Ovary (tissue), 9 donors: ENCODE results near the gene BSN. TPM values are rescaled to one million over a fixed set of nuclear protein-coding genes. Genes with fewer than 3 reads are reported as not detected.

Experiments used
- DNase-seq, 5 donors: peaks; one replicate each; pipeline ENCODE4 v3.0.0-alpha.2; 2019 to 2020
- H3K27ac ChIP-seq, 2 donors: fragments of 200-600 bp; one replicate each; pipeline versions ENCODE4 v1.5.1 to v1.8.0; 2019 to 2022
- H3K27me3 ChIP-seq: fragments of 200-600 bp; one replicate; pipeline ENCODE4 v1.8.0; 2022
- H3K36me3 ChIP-seq: fragments of 200-600 bp; sonication (generic); one replicate; pipeline ENCODE4 v1.5.1; 2019
- H3K4me1 ChIP-seq: one replicate; pipeline ENCODE4 v1.8.1; 2013; ENCODE audit warnings: mild to moderate bottlenecking, moderate library complexity; ENCODE audit not compliant: insufficient read depth
- H3K4me3 ChIP-seq: fragments of 200-600 bp; sonication (generic); one replicate; pipeline ENCODE4 v1.5.1; 2017
- H3K9me3 ChIP-seq, 2 donors: fragments of 200-600 bp in 1 of 2; sonication (generic) in 1 of 2; one replicate each; pipeline versions ENCODE4 v1.5.1 to v1.8.1; 2013 to 2019; ENCODE audit warnings: mild to moderate bottlenecking in 1 of 2, moderate library complexity in 1 of 2
- EP300 ChIP-seq: sonication (generic); formaldehyde crosslinking; IDR thresholded peaks from one replicate; pipeline ENCODE4 v1.6.1; 2017; ENCODE audit warnings: antibody characterized with exemption
- POLR2A ChIP-seq: fragments of 450-650 bp; IDR thresholded peaks from one replicate; pipeline ENCODE4 v1.6.1; 2017; ENCODE audit warnings: antibody characterized with exemption, mild to moderate bottlenecking, moderate library complexity
- WGBS, 3 donors: extraction: QIAGEN DNeasy Blood & Tissue Kit in 1 of 3; methylation state at CpG; one replicate each; pipeline versions ENCODE4 v1.1.5 to v1.1.7; 2013 to 2017; 5-methylcytosine and 5-hydroxymethylcytosine counted together
- intact Hi-C, 4 donors: fragments of 100-400 bp; cut with DNase I; formaldehyde crosslinking; loops; one replicate each; pipeline versions ENCODE4 v1.11.0 to v1.15.1; 2022 to 2023
- polyA plus RNA-seq, 2 donors: library from polyadenylated mRNA; stranded (reverse); fragments of 200-250 nt in 1 of 2; fragments of 350-450 nt in 1 of 2; fragmentation: Illumina TruSeq in 1 of 2; extraction: RNeasy Lipid Tissue Mini Kit (QIAGEN cat#74804) in 1 of 2; gene quantifications; one replicate each; pipeline ENCODE4 v1.2.3, GENCODE V29; 2013 to 2014
- total RNA-seq, 7 donors: library from RNA; depleted of rRNA in 2 of 7; stranded (reverse); fragments of >200 nt in 2 of 7; fragmentation: NEBNext Ultra II Directional in 3 of 7; extraction: Animal tissue kit (Norgen Biotek cat#: 25700) in 3 of 7; gene quantifications; one replicate each; pipeline versions ENCODE4 v1.1.0 to v1.2.4, GENCODE V29; 2016 to 2023
- TF ChIP-seq, protein P1 (sequence below), 3 donors: fragments of 450-650 bp in 2 of 3; fragments of 200-600 bp in 1 of 3; IDR thresholded peaks; one replicate each; pipeline versions ENCODE4 v1.5.1 to v1.8.0; 2016 to 2022; ENCODE audit warnings: antibody characterized with exemption in 3 of 3, mild to moderate bottlenecking in 1 of 3
- donor health status: DM: no; HTN: no; CAD: no; lungs with moderate emphysema.
- donor health status: DM: no; HTN: no; CAD: no.
- donor health status: Bipolar disorder and iron deficiency.
- donor health status: DM: yes; HTN: yes; CAD: no.
- donor health status: DM: no; HTN: no; CAD: no.
- donor health status: DM: yes; HTN: yes; CAD: no.

BSN gene
- total and polyA plus RNA-seq, 9 donors = 0.12 to 3.5 (median 0.77) TPM

DNA sequence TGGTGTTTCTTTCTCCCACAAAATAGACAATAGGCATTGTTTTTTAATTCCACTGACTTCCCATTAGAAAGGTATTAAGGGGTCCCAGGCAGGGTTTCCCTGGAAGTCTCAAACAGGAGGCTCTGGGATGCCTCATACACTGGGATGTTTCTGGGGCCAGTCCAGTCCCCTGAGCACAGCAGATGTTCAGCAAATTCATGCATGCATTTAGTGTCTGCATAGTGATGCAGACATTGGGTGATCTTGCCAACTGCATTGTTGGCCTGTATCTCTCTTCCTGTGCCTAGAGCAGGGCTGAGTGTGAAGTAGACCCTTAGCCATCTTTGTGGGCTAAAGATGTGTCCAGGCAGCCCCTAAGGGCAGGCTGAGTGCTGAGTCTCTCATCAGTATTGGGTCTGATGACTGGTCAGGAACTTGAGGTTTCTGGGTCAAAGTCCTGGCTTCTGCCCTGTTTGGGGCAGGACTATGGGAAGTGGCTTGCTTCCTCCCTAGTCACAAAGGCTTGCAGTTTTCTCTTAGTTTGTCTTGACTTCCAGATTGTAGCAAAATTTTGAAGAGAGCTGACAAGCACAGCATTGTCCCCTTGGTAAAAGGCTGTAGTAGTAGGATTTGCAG lies 56.5 kb downstream of the BSN start:
- Histone ChIP-seq H3K4me1 (no peaks in the 10 kb centered on the region), H3K4me3 (no peak overlapping the region), H3K9me3 (no peaks in the 10 kb centered on the region), H3K27ac (no peak overlapping the region), H3K36me3 (no peaks in the 10 kb centered on the region), H3K27me3 (no peaks in the 10 kb centered on the region)
- intact Hi-C loops = no loop called here
- no peak for DNase-seq
- TF ChIP-seq, protein P1, sequence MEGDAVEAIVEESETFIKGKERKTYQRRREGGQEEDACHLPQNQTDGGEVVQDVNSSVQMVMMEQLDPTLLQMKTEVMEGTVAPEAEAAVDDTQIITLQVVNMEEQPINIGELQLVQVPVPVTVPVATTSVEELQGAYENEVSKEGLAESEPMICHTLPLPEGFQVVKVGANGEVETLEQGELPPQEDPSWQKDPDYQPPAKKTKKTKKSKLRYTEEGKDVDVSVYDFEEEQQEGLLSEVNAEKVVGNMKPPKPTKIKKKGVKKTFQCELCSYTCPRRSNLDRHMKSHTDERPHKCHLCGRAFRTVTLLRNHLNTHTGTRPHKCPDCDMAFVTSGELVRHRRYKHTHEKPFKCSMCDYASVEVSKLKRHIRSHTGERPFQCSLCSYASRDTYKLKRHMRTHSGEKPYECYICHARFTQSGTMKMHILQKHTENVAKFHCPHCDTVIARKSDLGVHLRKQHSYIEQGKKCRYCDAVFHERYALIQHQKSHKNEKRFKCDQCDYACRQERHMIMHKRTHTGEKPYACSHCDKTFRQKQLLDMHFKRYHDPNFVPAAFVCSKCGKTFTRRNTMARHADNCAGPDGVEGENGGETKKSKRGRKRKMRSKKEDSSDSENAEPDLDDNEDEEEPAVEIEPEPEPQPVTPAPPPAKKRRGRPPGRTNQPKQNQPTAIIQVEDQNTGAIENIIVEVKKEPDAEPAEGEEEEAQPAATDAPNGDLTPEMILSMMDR (IDR thresholded peaks at IDR 0.05) = no peak
- no peak for TF ChIP-seq EP300

GRCh38 chr3:49611291-49611690 lies 57.0 kb downstream of the BSN start:
- Histone ChIP-seq H3K4me3 (no peak overlapping the region), H3K27me3 (no peaks in the 10 kb centered on the region), H3K36me3 (no peaks in the 10 kb centered on the region), H3K4me1 (no peaks in the 10 kb centered on the region), H3K9me3 (no peaks in the 10 kb centered on the region), H3K27ac (no peak overlapping the region)
- WGBS, 3 donors = 71 to 84% (median 75%) methylated on average over 6 of the region's 6 CpGs
- intact Hi-C loops = no loop called here
- TF ChIP-seq POLR2A = no peak
- TF ChIP-seq, protein P1 (IDR thresholded peaks at IDR 0.05) = no peak
- no peak for DNase-seq

DNA sequence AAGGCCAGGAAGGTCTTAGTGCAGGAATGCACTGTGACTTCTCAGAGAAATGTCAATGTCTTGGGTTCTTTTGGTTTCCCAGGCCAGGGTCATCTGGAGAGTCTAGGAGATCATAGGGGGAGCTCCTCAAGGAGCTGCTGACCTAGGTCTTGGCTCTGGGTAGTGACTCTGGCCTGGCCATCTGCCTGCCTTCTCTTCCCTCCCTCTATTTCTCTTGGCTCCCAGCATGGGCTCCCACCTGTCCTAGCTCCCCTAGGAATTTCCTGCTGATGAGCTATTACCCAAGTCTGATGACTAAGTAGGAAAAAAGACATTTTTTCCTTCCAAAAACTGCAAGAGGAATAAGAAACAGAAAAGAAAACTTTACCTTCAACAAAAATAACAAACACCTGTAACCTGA lies 57.4 kb downstream of the BSN start:
- Histone ChIP-seq H3K4me3 (no peak overlapping the region), H3K27ac (no peak overlapping the region), H3K4me1 (no peaks in the 10 kb centered on the region), H3K36me3 (no peaks in the 10 kb centered on the region), H3K27me3 (no peaks in the 10 kb centered on the region), H3K9me3 (no peaks in the 10 kb centered on the region)
- intact Hi-C loops = no loop called here
- TF ChIP-seq EP300 = no peak
- TF ChIP-seq, protein P1 (IDR thresholded peaks at IDR 0.05) = no peak
- TF ChIP-seq POLR2A = no peak
- no peak for DNase-seq

DNA sequence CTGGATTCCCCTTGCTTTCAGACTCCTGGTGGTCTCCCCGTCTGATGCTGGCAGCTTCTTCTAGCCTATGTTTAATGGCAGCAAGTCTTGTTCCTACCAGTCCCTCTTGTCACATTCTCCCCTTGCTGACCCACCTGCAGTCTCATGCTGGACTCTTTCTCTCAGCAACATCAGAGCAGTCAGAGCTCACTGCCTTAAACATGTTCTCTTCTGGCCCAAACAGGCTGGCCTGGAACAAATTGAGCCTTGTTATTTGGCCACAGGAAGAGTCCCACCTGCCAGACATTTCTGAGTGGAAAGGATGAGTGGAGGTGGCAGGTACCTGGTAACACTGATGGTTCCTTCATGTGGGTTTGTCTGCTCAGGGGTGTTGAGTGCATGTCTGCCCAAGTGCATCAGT lies 60.7 kb downstream of the BSN start:
- Histone ChIP-seq H3K4me1 (no peaks in the 10 kb centered on the region), H3K36me3 (no peaks in the 10 kb centered on the region), H3K4me3 (no peak overlapping the region), H3K9me3 (no peaks in the 10 kb centered on the region), H3K27ac (no peak overlapping the region), H3K27me3 (no peaks in the 10 kb centered on the region)
- 81 to 90% (median 83%) methylated on average over 1 of the region's 1 CpG for WGBS, 3 donors
- intact Hi-C loops = no loop called here
- TF ChIP-seq POLR2A (no peak), EP300 (no peak)
- TF ChIP-seq, protein P1 (IDR thresholded peaks at IDR 0.05) = no peak
- no peak for DNase-seq
